A673 (cell line): ENCODE results near the gene UHRF2. TPM values are rescaled to one million over a fixed set of nuclear protein-coding genes. Genes with fewer than 3 reads are reported as not detected.

ENCODE experiments used
- BruUV-seq: library from RNA; stranded (reverse); fragments of 400-500 nt; replicated peaks from 2 replicates; lab custom pipeline; 2021; lab: Mats Ljungman, UMichigan
- CTCF ChIA-PET: fragments of 300-600 bp; sonication (Branson Sonifier 250); formaldehyde crosslinking; loops from one replicate; lab custom pipeline; 2022; ENCODE audit warnings: antibody characterized with exemption; lab: Charles Lee
- POLR2A ChIA-PET: fragments of 300-600 bp; sonication (Branson Sonifier 250); formaldehyde crosslinking; loops from one replicate; lab custom pipeline; 2022; ENCODE audit warnings: antibody characterized with exemption; ENCODE audit not compliant: low non-redundant PET; lab: Charles Lee
- DNase-seq: peaks from one replicate; pipeline ENCODE4 v3.0.0-alpha.2; 2015; ENCODE audit warnings: low spot score
- H3K27ac ChIP-seq: fragments of 200-600 bp; sonication (generic); 2 replicates; pipeline ENCODE4 v1.5.1; 2016; ENCODE audit warnings: mixed run types, low read depth, mild to moderate bottlenecking, mixed read lengths, antibody characterized with exemption, low read length; ENCODE audit not compliant: poor library complexity, severe bottlenecking
- H3K27me3 ChIP-seq: fragments of 200-600 bp; sonication (generic); replicated peaks from 2 replicates; pipeline ENCODE4 v1.6.1; 2017; ENCODE audit warnings: mixed run types, low read depth, mild to moderate bottlenecking, mixed read lengths, antibody characterized with exemption, low read length; ENCODE audit not compliant: insufficient read depth, poor library complexity
- H3K36me3 ChIP-seq: fragments of 200-600 bp; sonication (generic); 2 replicates; pipeline ENCODE4 v1.6.1; 2016; ENCODE audit warnings: mixed run types, mild to moderate bottlenecking, mixed read lengths, antibody characterized with exemption, low read length; ENCODE audit not compliant: insufficient read depth, poor library complexity, severe bottlenecking
- H3K4me1 ChIP-seq: fragments of 200-600 bp; sonication (generic); 2 replicates; pipeline ENCODE4 v1.6.1; 2017; ENCODE audit warnings: mixed run types, mild to moderate bottlenecking, mixed read lengths, antibody characterized with exemption, low read length; ENCODE audit not compliant: insufficient read depth, poor library complexity, severe bottlenecking
- H3K4me3 ChIP-seq: fragments of 200-600 bp; sonication (generic); 2 replicates; pipeline ENCODE4 v1.5.1; 2016; ENCODE audit warnings: low read depth, mixed run types, mild to moderate bottlenecking, mixed read lengths, low read length; ENCODE audit not compliant: poor library complexity, severe bottlenecking
- H3K9me3 ChIP-seq: fragments of 200-600 bp; sonication (generic); 2 replicates; pipeline ENCODE4 v1.6.1; 2016; ENCODE audit warnings: mixed run types, low read depth, mild to moderate bottlenecking, mixed read lengths, antibody characterized with exemption, low read length; ENCODE audit not compliant: poor library complexity, severe bottlenecking
- CTCF ChIP-seq: fragments of 300-800, 200-600 bp; sonication (generic); conservative IDR thresholded peaks from 2 replicates; pipeline ENCODE4 v1.5.1; 2017; ENCODE audit warnings: low read depth, mild to moderate bottlenecking, antibody characterized with exemption, low read length, moderate library complexity, mixed read lengths
- EZH2 ChIP-seq: fragments of 200-600 bp; sonication (generic); IDR thresholded peaks from 2 replicates; pipeline ENCODE4 v1.6.1; 2017; ENCODE audit warnings: borderline replicate concordance, low read depth, mild to moderate bottlenecking, mixed read lengths, antibody characterized with exemption, low read length; ENCODE audit not compliant: poor library complexity, severe bottlenecking
- intact Hi-C: fragments of 100-400 bp; cut with micrococcal nuclease; formaldehyde crosslinking; loops from one replicate; pipeline ENCODE4 v1.10.0; 2022; ENCODE audit not compliant: unreplicated experiment
- total RNA-seq: library from RNA; stranded (reverse); gene quantifications from 2 replicates; pipeline ENCODE4 v1.2.3, GENCODE V29; 2021

Gene UHRF2
- total RNA-seq, 1 experiment from 2014 or later, result 53.0 TPM

GRCh38 chr9:6410633-6411032 lies 2.4 kb upstream of the UHRF2 start:
- no peak overlapping the region for H3K27ac ChIP-seq
- CTCF ChIA-PET, result no interaction called here
- H3K4me3 ChIP-seq, result no peak overlapping the region
- peaks cover 33% of the 10 kb centered on the region for H3K27me3 ChIP-seq
- H3K36me3 ChIP-seq, result no peaks in the 10 kb centered on the region
- intact Hi-C loops, result loop anchor here (5.0 kb wide), 1 partner anchor 272 kb away; no protein-coding TSS in a partner anchor
- H3K4me1 ChIP-seq, result peaks cover 5% of the 10 kb centered on the region
- no TSS peak for BruUV-seq
- TF ChIP-seq EZH2 (no peak), CTCF (no peak)
- POLR2A ChIA-PET, result no interaction called here
- H3K9me3 ChIP-seq, result no peaks in the 10 kb centered on the region
- DNase-seq, result no peak

- Histone ChIP-seq H3K27me3 (peaks cover 23% of the 10 kb centered on the region), H3K9me3 (no peaks in the 10 kb centered on the region), H3K4me3 (peak overlapping the region; percentile 97), H3K4me1 (peaks cover 5% of the 10 kb centered on the region), H3K27ac (peak overlapping the region; percentile 92), H3K36me3 (no peaks in the 10 kb centered on the region)
- DNase-seq, result peak; percentile 30
- intact Hi-C loops, result loop anchor here (5.0 kb wide), 1 partner anchor 269 kb away; no protein-coding TSS in a partner anchor
- TF ChIP-seq CTCF (no peak), EZH2 (no peak)
- ChIA-PET POLR2A (interaction anchor here (0.5 to 0.7 kb wide), 4 partner anchors 28 to 523 kb away, joined by 3 to 12 read pairs (median 3); no protein-coding TSS in a partner anchor), CTCF (interaction anchor here (0.6 kb wide), 1 partner anchor 581 kb away, joined by 20 read pairs; the partner anchor contains the start of gene ERMP1)
- no TSS peak for BruUV-seq
Observed at GRCh38 chr9:6413365-6414246, 607 bp downstream of the UHRF2 start.

- peak; percentile 29 for DNase-seq
- H3K4me3 ChIP-seq, result peak overlapping the region; percentile 97
- TF ChIP-seq CTCF (no peak), EZH2 (no peak)
- H3K36me3 ChIP-seq, result no peaks in the 10 kb centered on the region
- H3K4me1 ChIP-seq, result peaks cover 11% of the 10 kb centered on the region
- intact Hi-C loops, result loop anchor here (5.0 kb wide), 1 partner anchor 268 kb away; no protein-coding TSS in a partner anchor
- peak overlapping the region; percentile 92 for H3K27ac ChIP-seq
- no TSS peak for BruUV-seq
- peaks cover 16% of the 10 kb centered on the region for H3K27me3 ChIP-seq
- ChIA-PET POLR2A (no interaction called here), CTCF (no interaction called here)
- H3K9me3 ChIP-seq, result no peaks in the 10 kb centered on the region
Observed at GRCh38 chr9:6414247-6414641, 1.2 kb downstream of the UHRF2 start.
